Activated naive CD4-positive, alpha-beta T cell treated with anti-CD3 and anti-CD28 coated beads, Interleukin-2, amount 50 U/mL, for 24 hours (primary cell): ENCODE measurements around the gene CBX7.

ENCODE experiments used
- H3K27ac Mint-ChIP-seq: one replicate; pipeline ENCODE4 v1.8.0; 2021; ENCODE audit warnings: mild to moderate bottlenecking, mixed read lengths
- H3K27me3 Mint-ChIP-seq: one replicate; pipeline ENCODE4 v1.8.0; 2021; ENCODE audit warnings: mixed read lengths
- H3K36me3 Mint-ChIP-seq: one replicate; pipeline ENCODE4 v1.8.0; 2021; ENCODE audit warnings: mixed read lengths
- H3K4me1 Mint-ChIP-seq: one replicate; pipeline ENCODE4 v1.8.0; 2021; ENCODE audit warnings: mixed read lengths
- H3K4me3 Mint-ChIP-seq: one replicate; pipeline ENCODE4 v1.8.0; 2021; ENCODE audit warnings: mild to moderate bottlenecking, mixed read lengths
- H3K9me3 Mint-ChIP-seq: one replicate; pipeline ENCODE4 v1.8.0; 2021; ENCODE audit warnings: mixed read lengths

Gene CBX7

DNA sequence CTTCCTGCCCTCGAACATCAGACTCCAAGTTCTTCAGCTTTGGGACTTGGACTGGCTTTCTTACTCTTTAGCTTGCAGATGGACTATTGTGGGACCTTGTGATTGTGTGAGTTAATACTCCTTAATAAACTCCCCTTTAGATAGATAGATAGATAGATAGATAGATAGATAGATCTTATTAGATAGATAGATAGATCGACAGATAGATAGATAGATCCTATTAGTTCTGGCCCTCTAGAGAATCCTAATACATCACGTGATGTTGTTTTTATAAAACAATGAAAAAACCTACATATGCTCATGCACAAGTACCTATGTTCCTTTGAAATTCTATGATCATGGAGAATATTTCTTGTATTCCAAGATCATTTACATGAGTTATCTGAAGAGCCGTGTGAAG, 31.5 kb downstream of the CBX7 start:
- no peaks in the 10 kb centered on the region for H3K27me3 Mint-ChIP-seq
- H3K36me3 Mint-ChIP-seq, result no peaks in the 10 kb centered on the region

DNA sequence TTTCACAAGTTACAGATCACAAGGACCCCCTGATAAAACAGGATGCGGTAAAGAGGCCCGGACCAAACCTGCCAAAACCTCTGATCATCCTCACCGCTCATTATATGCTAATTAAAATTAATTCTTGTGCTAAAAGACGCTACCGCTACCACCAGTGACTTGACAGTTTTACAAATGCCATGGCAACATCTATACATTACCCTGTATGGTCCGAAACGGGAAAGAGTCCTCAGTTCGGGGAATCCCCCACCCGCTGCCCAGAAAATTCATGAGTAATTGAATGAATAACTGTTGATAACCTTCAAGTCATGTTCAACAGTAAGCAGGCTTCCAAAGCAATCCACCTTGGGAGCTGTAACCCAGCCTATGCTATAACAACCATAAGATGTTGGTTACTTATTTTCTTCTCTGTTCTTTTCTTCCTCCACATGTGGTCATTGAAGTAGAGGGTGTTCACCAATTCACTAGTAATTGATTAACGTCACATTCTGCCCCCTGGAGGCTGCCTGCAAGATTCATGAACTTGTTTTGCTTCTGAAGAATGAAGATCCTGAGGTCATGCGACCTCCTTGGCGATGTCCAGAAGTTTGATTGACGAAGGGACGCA, 34.8 kb downstream of the CBX7 start:
- Mint-ChIP-seq H3K36me3 (no peaks in the 10 kb centered on the region), H3K27me3 (no peaks in the 10 kb centered on the region), H3K9me3 (no peaks in the 10 kb centered on the region), H3K4me3 (peak overlapping the region; percentile 58), H3K27ac (peak overlapping the region; percentile 89), H3K4me1 (peaks cover 38% of the 10 kb centered on the region)

More for the DNA sequence above, 31.5 kb downstream of the CBX7 start:
- peak overlapping the region; percentile 0 for H3K27ac Mint-ChIP-seq
- no peaks in the 10 kb centered on the region for H3K9me3 Mint-ChIP-seq
- peaks cover 32% of the 10 kb centered on the region for H3K4me1 Mint-ChIP-seq
- no peak overlapping the region for H3K4me3 Mint-ChIP-seq

DNA sequence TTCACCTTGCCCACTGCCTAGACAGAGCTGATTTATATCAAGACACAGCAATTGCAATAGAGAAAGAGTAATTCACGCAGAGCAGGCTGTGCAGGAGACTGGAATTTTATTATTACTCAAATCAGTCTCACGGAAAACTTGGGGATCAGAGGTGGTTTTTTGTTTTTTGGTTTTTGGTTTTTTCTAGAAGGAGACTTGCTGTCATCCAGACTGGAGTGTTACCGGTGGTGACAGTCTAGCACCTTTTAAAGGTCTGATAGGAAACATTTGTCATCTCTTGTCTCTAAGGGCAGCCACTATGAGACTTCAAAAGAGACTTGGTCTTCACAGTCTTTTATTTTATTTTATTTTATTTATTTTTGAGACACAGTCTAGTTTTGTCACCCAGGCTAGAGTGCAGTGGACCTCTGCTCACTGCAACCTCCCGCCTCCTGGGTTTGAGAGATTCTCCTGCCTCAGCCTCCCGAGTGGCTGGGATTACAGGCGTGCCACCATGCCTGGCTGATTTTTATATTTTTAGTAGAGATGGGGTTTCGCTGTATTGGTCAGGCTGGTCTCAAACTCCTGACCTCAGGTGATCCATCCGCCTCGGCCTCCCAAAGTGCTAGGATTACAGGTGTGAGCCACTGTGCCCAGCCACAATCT, 36.4 kb downstream of the CBX7 start:
- no peaks in the 10 kb centered on the region for H3K36me3 Mint-ChIP-seq
- H3K4me3 Mint-ChIP-seq, result no peak overlapping the region
- H3K9me3 Mint-ChIP-seq, result no peaks in the 10 kb centered on the region
- H3K4me1 Mint-ChIP-seq, result peaks cover 30% of the 10 kb centered on the region
- no peaks in the 10 kb centered on the region for H3K27me3 Mint-ChIP-seq
- peak overlapping the region; percentile 84 for H3K27ac Mint-ChIP-seq

DNA sequence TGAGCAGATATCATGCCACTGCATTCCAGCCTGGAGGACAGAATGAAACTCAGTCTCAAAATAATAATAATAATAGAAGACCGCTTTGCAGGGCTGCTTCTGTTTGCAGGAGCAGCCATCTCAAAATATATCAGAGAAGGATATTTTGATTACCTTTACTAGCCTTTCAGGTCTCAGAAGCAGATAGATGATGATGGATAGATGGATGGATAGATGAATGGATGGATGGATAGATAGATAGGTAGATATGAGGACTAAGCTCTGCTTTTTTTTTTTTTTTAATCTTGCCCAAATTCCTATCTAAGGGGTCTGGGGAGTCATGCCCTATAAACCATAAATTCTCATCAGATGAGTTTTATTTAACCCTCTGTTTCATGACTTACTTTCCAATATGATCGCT, 36.9 kb downstream of the CBX7 start:
- peaks cover 33% of the 10 kb centered on the region for H3K4me1 Mint-ChIP-seq
- H3K9me3 Mint-ChIP-seq, result no peaks in the 10 kb centered on the region
- H3K36me3 Mint-ChIP-seq, result no peaks in the 10 kb centered on the region
- no peak overlapping the region for H3K4me3 Mint-ChIP-seq
- peak overlapping the region; percentile 48 for H3K27ac Mint-ChIP-seq
- no peaks in the 10 kb centered on the region for H3K27me3 Mint-ChIP-seq

DNA sequence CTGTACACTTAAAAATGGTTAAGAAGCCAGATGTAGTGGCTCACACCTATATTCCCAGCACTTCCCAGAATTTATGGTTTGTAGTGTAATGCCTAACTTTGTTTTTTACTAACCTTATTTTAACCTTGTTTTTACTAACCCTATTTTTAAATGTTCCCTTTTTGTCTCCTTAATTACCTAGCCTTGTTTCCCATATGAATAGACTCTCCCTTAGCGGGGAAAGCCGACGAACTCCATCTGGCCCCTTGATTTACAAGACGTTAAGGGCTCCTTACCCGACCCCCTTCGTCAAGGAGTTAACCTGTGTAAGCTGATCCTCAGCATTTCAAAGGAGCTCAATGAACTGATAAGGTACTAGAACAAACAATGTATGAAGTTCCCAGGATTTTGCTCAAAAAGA, 38.4 kb downstream of the CBX7 start:
- no peak overlapping the region for H3K4me3 Mint-ChIP-seq
- H3K9me3 Mint-ChIP-seq, result no peaks in the 10 kb centered on the region
- H3K27me3 Mint-ChIP-seq, result no peaks in the 10 kb centered on the region
- peaks cover 33% of the 10 kb centered on the region for H3K4me1 Mint-ChIP-seq
- no peaks in the 10 kb centered on the region for H3K36me3 Mint-ChIP-seq
- H3K27ac Mint-ChIP-seq, result no peak overlapping the region

DNA sequence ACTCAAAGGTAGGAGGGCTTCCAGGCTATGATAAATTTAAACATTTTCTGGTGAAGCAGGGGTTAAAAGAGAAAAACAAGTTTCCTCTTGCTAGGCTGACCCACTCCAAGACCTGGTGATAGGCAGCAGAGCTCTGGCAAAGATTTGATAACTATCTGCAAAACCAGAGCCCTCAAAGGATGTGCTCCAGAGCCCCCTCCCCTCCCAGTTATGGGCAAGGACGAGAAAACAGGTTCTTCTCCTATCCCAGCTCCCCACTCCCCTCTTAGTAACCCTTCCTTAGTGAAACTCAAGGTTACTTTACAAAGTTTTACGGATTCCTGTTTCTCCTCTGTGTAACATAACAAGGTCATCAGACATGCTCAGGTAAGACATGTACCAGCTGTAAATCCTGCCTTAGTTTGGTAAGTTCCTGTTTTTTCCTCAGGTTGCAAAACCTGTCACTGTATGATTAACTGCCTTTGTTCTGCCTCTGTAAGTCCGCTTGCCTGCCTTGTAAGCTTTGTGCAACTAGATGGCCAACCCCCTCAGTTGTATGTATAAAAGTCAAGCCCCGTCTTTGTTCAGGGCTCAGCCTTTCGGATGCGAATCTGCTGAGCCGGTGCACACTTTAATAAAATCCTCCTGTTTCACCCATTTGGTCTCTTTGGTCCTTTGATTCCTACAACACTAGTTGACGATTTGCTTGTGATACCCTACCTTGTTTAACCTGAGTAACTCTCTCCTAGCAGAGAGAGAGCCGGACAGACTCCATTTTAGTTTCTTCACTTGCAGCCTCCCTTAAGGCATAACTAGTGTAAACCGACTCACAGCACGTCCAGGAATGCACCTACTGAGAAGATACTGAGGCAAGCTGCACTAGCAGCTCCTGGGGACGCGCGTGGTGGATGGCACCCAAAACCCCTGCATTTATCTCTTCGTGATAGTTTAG, 41.6 kb downstream of the CBX7 start:
- no peaks in the 10 kb centered on the region for H3K9me3 Mint-ChIP-seq
- no peak overlapping the region for H3K27ac Mint-ChIP-seq
- no peaks in the 10 kb centered on the region for H3K27me3 Mint-ChIP-seq
- no peak overlapping the region for H3K4me3 Mint-ChIP-seq
- peaks cover 12% of the 10 kb centered on the region for H3K4me1 Mint-ChIP-seq
- no peaks in the 10 kb centered on the region for H3K36me3 Mint-ChIP-seq

DNA sequence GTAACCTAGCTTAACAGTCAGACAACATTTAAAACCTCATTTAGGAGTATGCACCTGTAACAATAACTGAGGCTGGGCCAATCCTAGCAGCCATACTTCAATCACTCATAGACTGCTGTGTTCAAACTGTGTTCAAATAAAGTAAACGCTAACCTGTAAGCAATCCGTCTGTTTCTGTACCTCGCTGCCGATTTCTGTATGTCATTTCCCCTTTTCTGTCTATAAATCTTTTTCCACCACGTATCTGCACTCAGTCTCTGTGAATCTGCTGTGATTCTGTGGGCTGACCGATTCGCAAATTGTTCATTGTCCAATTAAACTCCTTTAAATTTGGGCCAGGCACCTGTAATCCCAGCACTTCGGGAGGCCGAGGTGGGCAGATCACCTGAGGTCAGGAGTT, 43.1 kb downstream of the CBX7 start:
- Mint-ChIP-seq H3K27me3 (no peaks in the 10 kb centered on the region), H3K27ac (peak overlapping the region; percentile 31), H3K4me3 (no peak overlapping the region), H3K36me3 (no peaks in the 10 kb centered on the region), H3K9me3 (no peaks in the 10 kb centered on the region), H3K4me1 (peaks cover 6% of the 10 kb centered on the region)

DNA sequence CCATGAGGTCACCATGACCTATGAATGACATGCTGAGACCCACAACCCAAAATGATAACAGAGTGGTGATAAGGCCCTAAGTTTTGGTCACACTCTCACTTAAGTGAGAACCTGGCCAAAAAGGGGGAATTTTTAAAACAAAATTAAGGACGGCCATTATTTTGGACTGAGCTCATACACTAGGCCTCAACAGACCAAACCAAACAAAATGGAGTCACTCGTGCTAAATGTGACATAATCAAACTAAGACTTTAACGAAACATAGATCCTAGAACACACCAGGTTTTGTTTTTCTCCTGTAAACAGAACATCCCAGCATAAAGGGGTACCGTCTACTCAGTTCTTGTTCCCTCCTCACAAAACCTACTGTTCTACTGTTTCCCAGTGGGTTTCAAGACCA, 44.0 kb downstream of the CBX7 start:
- no peak overlapping the region for H3K4me3 Mint-ChIP-seq
- H3K4me1 Mint-ChIP-seq, result peaks cover 6% of the 10 kb centered on the region
- H3K27me3 Mint-ChIP-seq, result no peaks in the 10 kb centered on the region
- no peaks in the 10 kb centered on the region for H3K9me3 Mint-ChIP-seq
- H3K36me3 Mint-ChIP-seq, result no peaks in the 10 kb centered on the region
- no peak overlapping the region for H3K27ac Mint-ChIP-seq

DNA sequence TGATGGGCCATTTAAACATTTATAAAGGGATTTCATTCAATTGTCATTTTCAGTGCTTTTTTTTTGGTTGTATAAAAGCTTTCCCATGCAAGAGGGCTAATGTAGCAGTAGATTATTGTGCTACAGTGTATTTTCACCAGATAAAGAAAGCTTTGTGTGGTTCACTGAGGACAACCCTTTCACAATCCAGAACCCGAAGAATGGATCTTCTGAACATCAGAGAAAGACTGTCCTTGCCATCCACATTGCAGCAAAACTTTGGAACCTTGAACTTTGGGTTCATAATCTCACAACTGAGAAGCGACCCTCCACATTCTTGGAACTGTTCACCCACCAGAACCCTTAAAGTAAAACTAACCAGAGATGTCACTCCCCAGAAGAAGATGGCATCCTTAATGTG, 46.2 kb downstream of the CBX7 start:
- Mint-ChIP-seq H3K9me3 (no peaks in the 10 kb centered on the region), H3K36me3 (no peaks in the 10 kb centered on the region), H3K27me3 (no peaks in the 10 kb centered on the region), H3K4me3 (no peak overlapping the region), H3K4me1 (peaks cover 6% of the 10 kb centered on the region), H3K27ac (no peak overlapping the region)

DNA sequence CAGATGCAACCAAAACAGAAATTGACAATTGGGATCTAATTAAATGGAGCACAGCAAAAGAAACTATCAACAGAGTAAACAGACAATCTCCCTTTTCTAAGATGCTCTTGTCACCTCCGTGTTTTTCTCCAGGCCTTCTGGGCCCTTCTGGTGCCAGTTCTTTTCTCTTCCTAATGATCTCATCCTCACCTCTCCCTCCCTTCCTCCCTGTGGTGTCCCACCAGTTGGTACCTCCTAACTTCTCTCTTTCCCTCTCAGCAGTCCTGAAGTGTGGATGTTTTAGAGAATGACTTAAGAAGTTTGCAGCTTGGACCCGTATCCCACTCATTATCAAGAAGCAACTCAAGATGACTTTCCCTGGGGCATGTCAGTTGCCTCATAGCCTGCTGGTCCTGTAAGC, 49.0 kb downstream of the CBX7 start:
- Mint-ChIP-seq H3K4me1 (peaks cover 21% of the 10 kb centered on the region), H3K36me3 (no peaks in the 10 kb centered on the region), H3K27ac (no peak overlapping the region), H3K4me3 (no peak overlapping the region), H3K27me3 (no peaks in the 10 kb centered on the region), H3K9me3 (no peaks in the 10 kb centered on the region)

DNA sequence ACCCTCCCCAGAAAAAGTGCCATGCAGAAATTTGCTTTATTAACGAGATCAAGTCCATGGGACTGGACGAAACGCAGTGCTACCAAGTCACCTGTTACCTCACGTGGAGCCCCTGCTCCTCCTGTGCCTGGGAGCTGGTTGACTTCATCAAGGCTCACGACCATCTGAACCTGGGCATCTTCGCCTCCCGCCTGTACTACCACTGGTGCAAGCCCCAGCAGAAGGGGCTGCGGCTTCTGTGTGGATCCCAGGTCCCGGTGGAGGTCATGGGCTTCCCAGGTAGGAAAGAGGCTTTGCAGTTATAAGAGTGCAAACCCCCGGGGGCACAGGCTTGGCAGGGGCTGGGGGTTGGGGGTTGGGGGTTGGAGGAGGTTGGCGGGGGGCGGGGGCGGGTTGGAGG, 51.3 kb downstream of the CBX7 start:
- Mint-ChIP-seq H3K36me3 (no peaks in the 10 kb centered on the region), H3K27ac (peak overlapping the region; percentile 80), H3K9me3 (no peaks in the 10 kb centered on the region), H3K4me3 (no peak overlapping the region), H3K4me1 (peaks cover 39% of the 10 kb centered on the region), H3K27me3 (no peaks in the 10 kb centered on the region)

DNA sequence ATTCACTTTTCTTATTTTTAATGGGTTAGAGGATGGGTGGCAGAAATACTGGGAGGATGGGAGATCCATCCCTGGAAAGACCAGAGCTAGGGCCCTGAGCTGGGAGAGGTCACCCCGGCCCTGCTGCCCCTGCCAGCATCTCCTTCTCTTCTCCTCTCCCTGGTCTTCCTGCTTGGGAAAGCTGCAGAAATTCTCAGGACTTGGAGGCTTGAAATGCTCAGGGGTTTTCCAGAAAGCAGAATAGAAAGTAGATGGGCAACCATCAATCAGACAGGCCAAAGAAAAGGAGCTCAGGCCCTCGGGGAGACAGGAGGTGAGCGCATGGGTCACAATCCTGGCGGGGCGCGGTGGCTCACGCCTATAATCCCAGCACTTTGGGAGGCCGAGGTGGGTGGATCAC, 53.9 kb downstream of the CBX7 start:
- Mint-ChIP-seq H3K9me3 (no peaks in the 10 kb centered on the region), H3K27ac (no peak overlapping the region), H3K4me3 (no peak overlapping the region), H3K36me3 (no peaks in the 10 kb centered on the region), H3K27me3 (no peaks in the 10 kb centered on the region), H3K4me1 (peaks cover 60% of the 10 kb centered on the region)

DNA sequence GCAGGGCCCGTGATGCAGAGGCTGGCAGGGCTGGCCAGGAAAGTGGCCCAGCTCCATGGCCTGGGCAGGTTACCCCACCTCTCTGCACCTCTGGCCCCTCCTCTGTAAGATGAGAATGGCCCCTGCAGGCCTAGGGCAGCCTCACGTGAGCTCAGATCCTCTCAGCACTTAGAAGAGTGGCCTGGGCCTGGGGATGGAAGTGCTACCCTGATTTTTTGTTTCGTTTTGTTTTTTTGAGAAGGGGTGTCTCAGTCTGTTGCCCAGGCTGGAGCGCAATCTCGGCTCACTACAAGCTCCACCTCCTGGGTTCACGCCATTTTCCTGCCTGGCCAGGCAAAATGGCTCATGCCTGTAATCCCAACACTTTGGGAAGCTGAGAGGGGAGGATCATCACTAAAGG, 54.5 kb downstream of the CBX7 start:
- Mint-ChIP-seq H3K36me3 (no peaks in the 10 kb centered on the region), H3K27ac (no peak overlapping the region), H3K4me3 (no peak overlapping the region), H3K27me3 (no peaks in the 10 kb centered on the region), H3K9me3 (no peaks in the 10 kb centered on the region), H3K4me1 (peaks cover 62% of the 10 kb centered on the region)

DNA sequence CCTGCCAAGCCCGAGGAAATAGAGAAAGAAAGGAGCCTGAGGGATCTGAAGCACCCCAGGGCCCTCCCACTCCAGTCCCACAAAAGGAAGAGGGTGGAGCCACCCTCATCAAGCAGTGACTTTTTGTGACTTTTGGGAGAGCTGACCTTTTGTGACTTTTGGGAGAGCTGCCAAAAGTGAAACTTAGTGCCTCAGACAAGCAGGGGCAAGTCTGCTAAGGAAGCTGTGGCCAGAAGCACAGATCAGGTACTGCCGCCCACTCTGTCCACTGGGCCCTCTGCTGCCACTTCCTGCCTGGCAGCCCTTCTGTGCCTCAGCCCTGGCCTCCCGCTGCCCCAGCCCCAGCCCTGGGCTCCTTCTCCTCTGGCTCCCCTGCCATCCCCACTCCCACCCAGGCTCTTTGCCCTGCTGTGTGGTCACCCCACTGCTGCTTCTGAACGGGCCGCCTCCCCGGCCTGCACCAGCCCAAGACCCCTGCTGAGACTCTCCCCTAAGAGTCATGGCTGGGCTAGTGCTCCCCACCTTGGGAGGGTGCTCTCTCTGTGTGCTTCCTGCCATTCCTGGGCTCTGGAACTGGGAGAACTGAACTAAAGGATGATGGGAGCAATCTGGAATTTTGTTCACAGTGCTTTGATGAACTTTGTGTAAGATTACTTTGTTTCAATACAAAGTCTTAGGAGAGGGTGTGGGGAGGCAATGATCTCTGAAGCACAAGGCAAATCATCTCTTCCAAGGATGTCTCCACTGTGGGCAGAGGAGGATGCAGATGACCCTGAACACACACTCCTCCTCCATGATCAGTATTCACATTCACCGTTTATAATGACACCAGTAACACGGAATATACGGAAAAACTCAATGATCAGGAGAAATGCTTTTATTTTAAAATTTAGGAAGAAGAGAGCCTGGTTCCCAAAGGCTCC, 55.1 kb downstream of the CBX7 start, which contains the start of gene APOBEC3H:
TSS of gene APOBEC3H (plus strand) at position 147 of the 923 bp plus-strand sequence. CDS start 3,035 bp downstream, outside the sequence.
- peaks cover 68% of the 10 kb centered on the region for H3K4me1 Mint-ChIP-seq
- H3K4me3 Mint-ChIP-seq, result peak within 1 kb of the TSS; percentile 4
- no peaks in the 10 kb centered on the region for H3K36me3 Mint-ChIP-seq
- no peaks in the 10 kb centered on the region for H3K27me3 Mint-ChIP-seq
- H3K27ac Mint-ChIP-seq, result peak within 1 kb of the TSS; percentile 84
- H3K9me3 Mint-ChIP-seq, result no peaks in the 10 kb centered on the region

DNA sequence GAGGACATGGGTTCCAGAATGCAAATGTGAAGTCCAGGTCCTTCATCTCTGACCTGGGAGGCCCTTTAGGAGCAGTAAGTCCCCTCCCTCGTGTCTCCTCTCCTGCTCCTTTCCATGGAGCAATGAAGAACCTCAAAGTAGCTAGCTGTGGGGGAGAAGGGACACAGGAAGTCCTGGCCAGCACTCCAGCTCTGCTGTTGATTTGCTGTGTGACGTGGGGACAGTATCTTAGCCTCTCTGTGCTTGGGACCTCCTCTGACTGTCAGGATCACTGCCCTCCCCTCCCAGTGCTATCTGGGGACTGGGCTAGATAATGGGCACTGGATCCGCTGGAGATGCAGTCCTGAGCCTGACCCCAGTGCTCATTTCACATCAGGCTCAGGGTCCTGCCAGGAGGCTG, 56.5 kb downstream of the CBX7 start:
- Mint-ChIP-seq H3K27me3 (no peaks in the 10 kb centered on the region), H3K9me3 (no peaks in the 10 kb centered on the region), H3K4me1 (peaks cover 82% of the 10 kb centered on the region), H3K27ac (no peak overlapping the region), H3K36me3 (no peaks in the 10 kb centered on the region), H3K4me3 (no peak overlapping the region)
